ENCODE data around the gene DEFB114. TPM values are rescaled to one million over a fixed set of nuclear protein-coding genes. Genes with fewer than 3 reads are reported as not detected.

The DEFB114 gene
- total RNA-seq, 1 donor from 2014 or later = not detected

GRCh38 chr6:49995278-49995677 is 31.3 kb upstream of the DEFB114 start:
- no peak overlapping the region for H3K27ac ChIP-seq (ENCODE audit: low read depth, low read length)
- Mint-ChIP-seq H3K9me3 (ENCODE audit: unreplicated experiment) (no peaks in the 10 kb centered on the region), H3K27me3 (ENCODE audit: low read depth, unreplicated experiment) (no peaks in the 10 kb centered on the region), H3K4me3 (ENCODE audit: unreplicated experiment) (no peak overlapping the region), H3K36me3 (ENCODE audit: low read depth, unreplicated experiment) (no peaks in the 10 kb centered on the region), H3K27ac (ENCODE audit: unreplicated experiment) (no peak overlapping the region), H3K4me1 (ENCODE audit: low read depth, unreplicated experiment) (no peaks in the 10 kb centered on the region)
- no peak overlapping the region for H3K4me2 ChIP-seq (ENCODE audit: low read length)
- DNase-seq (ENCODE audit: low read depth) = no peak
- H3K27me3 ChIP-seq (ENCODE audit: insufficient read depth, low read length) = no peaks in the 10 kb centered on the region
- no peaks in the 10 kb centered on the region for H3K79me2 ChIP-seq (ENCODE audit: insufficient read depth, low read length)
- TF ChIP-seq CTCF (IDR thresholded peaks at IDR 0.05; ENCODE audit: insufficient read depth, low read depth, low read length) (no peak), EZH2 (IDR thresholded peaks at IDR 0.05; ENCODE audit: insufficient read depth, low read length) (no peak)
- no peak overlapping the region for H3K9ac ChIP-seq (ENCODE audit: low read length)
- no peak overlapping the region for H2AFZ ChIP-seq (ENCODE audit: low read depth, low read length)
- H3K9me3 ChIP-seq (ENCODE audit: insufficient read depth, low read depth, low read length) = no peaks in the 10 kb centered on the region
- no peaks in the 10 kb centered on the region for H3K4me1 ChIP-seq (ENCODE audit: insufficient read depth, low read length)
- H3K4me3 ChIP-seq (ENCODE audit: insufficient read depth, low read depth, low read length) = no peak overlapping the region
- H4K20me1 ChIP-seq (ENCODE audit: insufficient read depth, low read length) = no peaks in the 10 kb centered on the region
- no peak for FAIRE-seq
- H3K36me3 ChIP-seq (ENCODE audit: insufficient read depth, low read length) = no peaks in the 10 kb centered on the region

GRCh38 chr6:49988900-49989299 is 24.9 kb upstream of the DEFB114 start:
- Mint-ChIP-seq H3K36me3 (ENCODE audit: low read depth, unreplicated experiment) (no peaks in the 10 kb centered on the region), H3K4me3 (ENCODE audit: unreplicated experiment) (no peak overlapping the region), H3K27ac (ENCODE audit: unreplicated experiment) (no peak overlapping the region), H3K9me3 (ENCODE audit: unreplicated experiment) (no peaks in the 10 kb centered on the region), H3K4me1 (ENCODE audit: low read depth, unreplicated experiment) (no peaks in the 10 kb centered on the region), H3K27me3 (ENCODE audit: low read depth, unreplicated experiment) (no peaks in the 10 kb centered on the region)
- Histone ChIP-seq H3K9ac (ENCODE audit: low read length) (no peak overlapping the region), H3K4me3 (ENCODE audit: insufficient read depth, low read depth, low read length) (no peak overlapping the region), H4K20me1 (ENCODE audit: insufficient read depth, low read length) (no peaks in the 10 kb centered on the region), H3K4me2 (ENCODE audit: low read length) (no peak overlapping the region), H3K9me3 (ENCODE audit: insufficient read depth, low read depth, low read length) (peaks cover 3% of the 10 kb centered on the region), H2AFZ (ENCODE audit: low read depth, low read length) (no peak overlapping the region), H3K36me3 (ENCODE audit: insufficient read depth, low read length) (no peaks in the 10 kb centered on the region), H3K27ac (ENCODE audit: low read depth, low read length) (no peak overlapping the region), H3K27me3 (ENCODE audit: insufficient read depth, low read length) (no peaks in the 10 kb centered on the region), H3K4me1 (ENCODE audit: insufficient read depth, low read length) (no peaks in the 10 kb centered on the region), H3K79me2 (ENCODE audit: insufficient read depth, low read length) (no peaks in the 10 kb centered on the region)
- no peak for FAIRE-seq
- no peak for DNase-seq (ENCODE audit: low read depth)
- TF ChIP-seq EZH2 (IDR thresholded peaks at IDR 0.05; ENCODE audit: insufficient read depth, low read length) (no peak), CTCF (IDR thresholded peaks at IDR 0.05; ENCODE audit: insufficient read depth, low read depth, low read length) (no peak)

- no peaks in the 10 kb centered on the region for H3K27me3 Mint-ChIP-seq (ENCODE audit: low read depth, unreplicated experiment)
- no peaks in the 10 kb centered on the region for H4K20me1 ChIP-seq (ENCODE audit: insufficient read depth, low read length)
- no peak overlapping the region for H3K4me2 ChIP-seq (ENCODE audit: low read length)
- no peaks in the 10 kb centered on the region for H3K27me3 ChIP-seq (ENCODE audit: insufficient read depth, low read length)
- H3K36me3 ChIP-seq (ENCODE audit: insufficient read depth, low read length) = no peaks in the 10 kb centered on the region
- no peaks in the 10 kb centered on the region for H3K4me1 ChIP-seq (ENCODE audit: insufficient read depth, low read length)
- no peak for DNase-seq (ENCODE audit: low read depth)
- no peak overlapping the region for H2AFZ ChIP-seq (ENCODE audit: low read depth, low read length)
- no peaks in the 10 kb centered on the region for H3K36me3 Mint-ChIP-seq (ENCODE audit: low read depth, unreplicated experiment)
- no peak overlapping the region for H3K4me3 Mint-ChIP-seq (ENCODE audit: unreplicated experiment)
- H3K9me3 ChIP-seq (ENCODE audit: insufficient read depth, low read depth, low read length) = peaks cover 3% of the 10 kb centered on the region
- H3K9me3 Mint-ChIP-seq (ENCODE audit: unreplicated experiment) = no peaks in the 10 kb centered on the region
- FAIRE-seq = no peak
- TF ChIP-seq CTCF (IDR thresholded peaks at IDR 0.05; ENCODE audit: insufficient read depth, low read depth, low read length) = no peak
- TF ChIP-seq EZH2 (IDR thresholded peaks at IDR 0.05; ENCODE audit: insufficient read depth, low read length) = no peak
- no peak overlapping the region for H3K9ac ChIP-seq (ENCODE audit: low read length)
- H3K27ac Mint-ChIP-seq (ENCODE audit: unreplicated experiment) = no peak overlapping the region
- H3K4me1 Mint-ChIP-seq (ENCODE audit: low read depth, unreplicated experiment) = no peaks in the 10 kb centered on the region
- no peak overlapping the region for H3K4me3 ChIP-seq (ENCODE audit: insufficient read depth, low read depth, low read length)
- no peaks in the 10 kb centered on the region for H3K79me2 ChIP-seq (ENCODE audit: insufficient read depth, low read length)
- H3K27ac ChIP-seq (ENCODE audit: low read depth, low read length) = no peak overlapping the region
Measured at GRCh38 chr6:49987749-49988148, 23.8 kb upstream of the DEFB114 start.
